DMS 273 (cell line): ENCODE results near the gene OR8D1.

Experiments used
- DNase-seq: peaks from one replicate; lab custom pipeline; 2025; ENCODE audit not compliant: unreplicated experiment; lab: John Stamatoyannopoulos, UW

Gene OR8D1

DNA sequence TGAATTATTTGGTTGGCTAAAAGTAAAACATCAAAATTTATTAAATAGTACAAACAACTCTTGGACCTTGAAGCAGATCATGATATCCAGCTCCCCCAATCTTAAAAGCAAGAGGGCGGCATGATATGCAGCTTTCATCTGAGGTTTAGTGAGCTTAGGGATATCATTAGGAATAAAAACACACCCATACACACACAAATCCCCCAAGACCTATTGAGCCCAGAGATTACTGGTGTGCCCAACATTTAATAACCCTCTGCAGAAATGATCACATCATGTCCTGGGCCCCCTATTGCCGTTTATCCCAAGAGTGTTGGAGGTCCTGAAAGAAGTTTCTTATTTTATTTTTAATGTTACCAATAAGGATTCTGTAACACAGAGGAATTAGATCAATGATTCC lies at the start of gene OR8D1:
Gene OR8D1 (minus strand): TSS at position 101 of the 400 bp plus-strand sequence. CDS start 3,183 bp downstream, outside the sequence.
- DNase-seq = no peak

DNA sequence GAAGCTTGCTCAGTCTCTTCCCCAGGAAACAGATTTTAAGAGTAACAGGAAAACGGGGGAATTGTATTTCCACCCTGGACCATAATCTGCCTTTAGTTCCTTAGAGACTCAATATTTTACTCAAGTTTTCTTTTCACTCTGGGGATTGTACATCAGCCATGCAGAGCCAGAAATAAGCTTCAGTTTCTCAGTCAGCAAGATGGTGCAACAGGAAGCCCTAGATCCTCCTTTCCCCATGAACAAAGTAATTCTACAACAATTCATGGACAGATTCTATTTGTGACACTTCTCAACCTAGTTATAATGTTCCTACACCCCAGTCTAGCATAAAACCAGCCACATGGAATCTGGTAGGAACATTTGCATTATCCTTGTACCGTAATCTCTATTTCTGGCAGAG lies 45.8 kb upstream of the OR8D1 start:
- no peak for DNase-seq

DNA sequence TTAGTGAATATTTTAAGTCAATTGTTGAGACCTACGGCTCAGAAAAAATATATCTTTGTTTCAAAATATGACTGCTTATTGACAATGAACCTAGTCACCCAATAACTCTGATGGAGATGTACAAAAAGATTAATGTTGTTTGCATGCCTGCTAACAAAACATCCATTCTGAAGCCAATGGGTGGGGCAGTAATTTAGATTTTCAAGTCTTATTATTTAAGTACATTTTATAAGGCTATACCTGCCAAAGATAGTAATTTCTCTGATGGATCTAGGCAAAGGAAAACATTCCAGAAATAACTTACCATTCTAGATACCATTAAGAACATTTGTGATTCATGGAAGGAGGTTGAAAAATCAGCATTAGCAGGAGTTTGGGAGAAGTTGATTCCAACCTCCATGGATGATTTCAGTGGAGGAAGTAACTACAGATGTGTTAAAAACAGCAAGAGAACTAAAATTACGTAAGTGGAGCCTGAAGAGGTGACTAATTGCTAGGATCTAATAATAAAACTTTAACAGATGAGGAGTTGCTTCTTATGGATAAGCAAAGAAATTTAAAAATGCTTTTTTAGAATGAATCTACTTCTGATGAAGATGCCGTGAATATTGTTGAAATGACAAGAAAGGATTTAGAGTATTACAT lies 32.7 kb upstream of the OR8D1 start:
- no peak for DNase-seq

- DNase-seq = no peak
Measured at GRCh38 chr11:124344346-124344745, 30.6 kb upstream of the OR8D1 start.

DNA sequence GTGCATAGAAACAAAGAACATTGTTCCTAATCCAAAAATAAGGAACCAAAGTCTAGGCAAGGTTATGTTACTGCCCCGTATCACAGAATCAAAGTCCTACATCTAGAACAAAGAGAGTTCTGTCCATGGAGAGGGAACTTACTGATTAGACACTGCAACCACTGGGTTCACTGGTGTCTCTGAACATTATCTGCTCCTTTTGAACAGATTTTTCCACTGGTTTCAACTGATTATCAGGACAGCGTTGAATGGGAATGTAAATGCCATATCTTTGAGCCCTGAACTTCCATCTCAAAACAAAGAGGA lies 26.3 kb upstream of the OR8D1 start:
- no peak for DNase-seq

DNA sequence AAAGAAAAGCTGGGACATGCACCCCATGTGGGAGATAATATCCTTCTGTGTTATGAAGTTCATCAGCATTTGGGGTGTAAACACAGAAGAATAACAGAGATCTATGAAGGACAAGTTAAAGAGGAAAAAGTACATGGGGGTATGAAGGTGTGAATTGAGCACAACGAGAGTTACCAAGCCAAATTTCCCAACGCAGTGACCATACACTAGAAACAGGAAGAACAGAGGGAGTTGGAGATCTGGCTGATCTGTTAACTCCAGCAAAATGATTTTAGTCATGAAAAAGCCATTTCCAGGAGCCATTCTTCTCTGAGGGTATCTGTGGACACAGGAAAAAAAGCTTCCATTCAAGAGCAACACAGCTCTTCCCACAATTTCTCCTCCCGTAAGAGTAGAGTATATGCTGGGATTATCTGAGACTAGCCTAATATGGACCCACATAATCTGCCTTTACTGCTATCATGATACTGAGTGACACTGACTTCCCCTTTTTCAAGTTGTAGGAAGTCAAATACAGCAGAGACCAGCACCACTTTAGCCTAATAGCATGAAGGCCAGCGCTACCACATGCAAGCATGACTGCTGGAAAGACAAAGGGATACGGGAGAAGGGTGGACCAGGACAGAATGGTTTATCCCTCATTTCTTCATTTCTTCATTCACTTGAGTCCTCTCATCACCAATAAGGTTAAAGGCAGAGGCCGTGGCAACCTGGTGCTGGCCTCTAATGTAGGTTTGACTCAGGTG lies 25.8 kb upstream of the OR8D1 start:
- no peak for DNase-seq

- no peak for DNase-seq
Measured at GRCh38 chr11:124331873-124332272, 18.1 kb upstream of the OR8D1 start.

- DNase-seq = no peak
Measured at GRCh38 chr11:124329787-124330478, 16.2 kb upstream of the OR8D1 start.

DNA sequence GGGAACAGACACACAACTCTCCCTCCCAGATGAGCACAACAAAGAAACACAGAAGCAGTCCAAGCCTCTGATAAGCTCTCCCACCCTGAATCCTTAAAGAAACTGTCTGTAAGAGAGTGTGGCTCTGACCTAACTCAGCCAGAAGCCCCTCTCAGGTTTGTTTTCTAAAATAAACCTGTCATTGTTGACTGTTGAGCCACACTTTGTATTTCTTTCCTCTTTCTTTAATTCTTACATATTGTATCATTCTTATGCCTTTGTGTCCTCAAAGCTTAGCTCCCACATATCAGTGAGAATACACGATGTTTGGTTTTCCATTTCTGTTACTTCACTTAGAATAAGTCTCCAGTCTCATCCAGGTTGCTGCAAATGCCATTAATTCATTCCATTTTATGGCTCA lies 14.0 kb upstream of the OR8D1 start:
- no peak for DNase-seq

GRCh38 chr11:124322356-124322755 lies 8.6 kb upstream of the OR8D1 start:
- DNase-seq = no peak

DNA sequence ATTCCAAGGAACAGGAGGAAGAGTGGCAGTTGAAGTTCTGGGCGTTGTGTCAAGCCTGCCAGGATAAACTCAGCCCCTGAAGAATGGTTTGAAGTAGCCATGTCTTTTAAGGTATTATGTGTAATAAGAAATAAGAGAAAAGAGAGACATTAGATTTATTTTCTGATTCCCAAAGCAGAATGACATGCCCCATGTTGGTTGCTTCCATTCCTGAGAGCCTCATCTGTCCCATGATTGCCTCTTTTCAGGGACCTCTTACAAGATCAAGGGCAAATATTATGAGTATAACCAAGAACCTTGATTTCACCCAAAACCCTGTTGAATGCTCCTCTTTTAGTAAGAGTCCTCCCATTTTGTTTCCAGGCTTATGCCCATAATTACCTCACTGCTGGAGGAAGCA lies 6.3 kb upstream of the OR8D1 start, which contains the start of gene OR8D2:
Gene OR8D2 (minus strand): TSS at position 101 of the 400 bp plus-strand sequence. CDS start 0 bp downstream, at position 101.
- no peak for DNase-seq

DNA sequence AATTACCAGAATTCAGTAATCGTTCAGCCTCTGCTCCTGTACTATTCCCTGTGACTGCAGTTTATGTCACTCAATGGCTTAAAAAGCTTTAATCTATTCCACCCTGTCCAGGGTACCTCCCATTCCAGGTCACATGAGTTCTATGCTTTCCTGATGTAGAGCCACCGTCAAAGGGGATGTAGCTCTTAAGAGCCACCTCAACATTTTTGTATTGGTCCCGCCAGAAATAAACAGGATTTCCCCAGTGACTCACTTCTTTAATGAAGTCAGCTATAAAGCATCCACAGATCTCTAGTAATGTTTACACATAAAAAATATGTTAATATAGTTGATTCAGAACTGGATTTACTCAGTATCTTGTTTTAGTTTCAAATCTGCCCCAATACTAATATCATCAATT lies 1.3 kb upstream of the OR8D1 start:
- DNase-seq = no peak

DNA sequence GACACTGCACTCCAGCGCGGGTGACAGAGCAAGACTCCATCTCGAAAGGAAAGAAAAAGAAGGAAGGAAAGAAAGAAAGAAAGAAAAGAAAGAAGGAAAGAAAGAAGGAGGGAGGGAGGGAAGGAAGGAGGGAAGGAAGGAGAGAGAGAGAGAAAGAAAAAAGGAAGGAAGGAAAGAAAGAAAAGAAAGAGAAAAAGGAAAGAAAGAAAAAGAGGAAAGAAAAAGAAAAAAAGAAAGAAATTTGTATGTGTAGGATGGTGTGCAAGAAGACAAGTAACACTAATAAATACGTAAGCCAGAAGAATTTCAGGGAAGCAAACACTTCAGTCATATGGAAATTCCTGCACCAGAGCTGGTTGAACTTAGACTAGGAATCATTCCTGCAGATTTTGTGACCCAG lies 618 bp downstream of the OR8D1 start:
- no peak for DNase-seq

- DNase-seq = no peak
Measured at GRCh38 chr11:124311670-124312069, 2.1 kb downstream of the OR8D1 start.

GRCh38 chr11:124311269-124311668 lies 2.5 kb downstream of the OR8D1 start:
- no peak for DNase-seq

DNA sequence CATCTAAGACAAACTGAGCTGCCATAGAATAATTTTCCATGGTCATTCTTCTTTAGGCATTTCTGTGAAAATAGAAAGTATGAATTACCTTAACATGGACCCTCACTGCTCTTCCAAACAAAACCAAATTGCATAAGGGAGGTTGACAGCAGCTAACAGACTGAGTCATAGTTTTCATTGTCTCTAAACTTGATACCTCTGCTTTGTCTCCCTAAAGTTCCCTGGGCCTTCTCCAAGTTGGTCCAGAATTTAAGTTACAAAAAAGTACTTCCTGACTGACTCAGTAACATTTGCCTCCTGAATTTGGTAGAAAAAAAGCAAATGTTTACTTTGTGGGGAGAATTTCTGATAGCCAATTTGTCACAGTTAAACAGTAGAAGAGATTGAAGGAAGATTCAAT lies 3.0 kb downstream of the OR8D1 start:
- no peak for DNase-seq

GRCh38 chr11:124307093-124307492 lies 6.7 kb downstream of the OR8D1 start:
- DNase-seq = no peak

DNA sequence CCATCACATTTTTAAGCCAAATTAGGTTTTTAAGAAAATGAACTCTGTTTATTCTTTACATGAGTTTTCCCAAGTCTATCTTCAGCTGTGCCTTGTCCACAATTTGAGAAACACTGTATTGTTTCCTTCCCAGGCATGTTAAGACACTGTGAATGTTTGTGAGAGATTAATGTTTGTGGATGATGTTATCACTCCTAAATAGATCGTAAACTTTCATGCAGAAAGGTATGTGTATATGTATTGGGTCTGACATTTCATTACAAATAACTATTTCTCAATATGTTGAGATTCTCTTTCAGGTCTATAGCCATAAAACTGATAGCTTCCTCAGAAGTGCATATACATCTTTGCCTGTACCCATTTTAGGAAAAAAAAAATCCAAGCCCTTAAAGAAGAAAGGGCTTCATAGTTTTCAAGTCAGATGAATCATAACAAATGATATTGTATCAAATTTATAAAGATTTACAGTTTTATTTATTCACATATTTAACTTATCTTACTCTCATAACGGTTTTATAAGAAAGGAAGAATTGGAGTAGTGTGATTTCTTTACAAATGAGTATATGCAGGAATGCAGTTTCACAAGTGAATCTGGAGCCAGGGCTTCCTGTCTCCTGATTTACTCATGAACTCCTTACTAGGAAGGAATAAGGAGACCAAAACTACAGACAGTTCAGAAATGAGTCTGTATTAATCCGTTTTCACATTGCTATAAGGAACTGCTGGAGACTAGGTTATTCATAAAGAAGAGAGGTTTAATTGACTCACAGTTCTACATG lies 11.2 kb downstream of the OR8D1 start:
- DNase-seq = no peak

DNA sequence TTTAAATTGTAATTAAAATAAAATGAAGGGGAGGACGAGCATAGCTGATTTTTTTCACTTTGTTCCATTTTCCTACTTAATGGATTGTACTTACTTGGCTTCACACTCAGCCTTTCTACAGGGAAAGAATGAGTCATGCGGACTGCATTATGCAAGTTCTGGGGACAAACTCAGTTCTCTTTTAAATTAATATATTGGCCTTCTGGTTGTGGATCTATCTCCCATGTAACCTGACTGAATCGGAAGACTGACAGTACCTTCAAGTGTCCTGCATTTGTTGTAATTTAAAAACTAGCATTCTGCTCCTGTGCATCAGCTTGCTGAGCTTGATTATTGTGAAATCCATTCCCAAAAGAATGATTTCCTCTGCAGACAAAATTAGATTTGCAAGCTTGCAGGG lies 12.2 kb downstream of the OR8D1 start:
- DNase-seq = no peak

GRCh38 chr11:124297921-124298320 lies 15.8 kb downstream of the OR8D1 start:
- DNase-seq = no peak

- no peak for DNase-seq
Measured at GRCh38 chr11:124296016-124296415, 17.7 kb downstream of the OR8D1 start.
